Activated CD4-positive, alpha-beta T cell treated with anti-CD3 and anti-CD28 coated beads, Interleukin-2, amount 50 U/mL, for 16 hours (primary cell): Measurements from ENCODE around the gene CELSR3.

ENCODE experiments used
- DNase-seq: peaks from one replicate; pipeline ENCODE4 v3.0.0-alpha.2; 2020

The CELSR3 gene

DNA sequence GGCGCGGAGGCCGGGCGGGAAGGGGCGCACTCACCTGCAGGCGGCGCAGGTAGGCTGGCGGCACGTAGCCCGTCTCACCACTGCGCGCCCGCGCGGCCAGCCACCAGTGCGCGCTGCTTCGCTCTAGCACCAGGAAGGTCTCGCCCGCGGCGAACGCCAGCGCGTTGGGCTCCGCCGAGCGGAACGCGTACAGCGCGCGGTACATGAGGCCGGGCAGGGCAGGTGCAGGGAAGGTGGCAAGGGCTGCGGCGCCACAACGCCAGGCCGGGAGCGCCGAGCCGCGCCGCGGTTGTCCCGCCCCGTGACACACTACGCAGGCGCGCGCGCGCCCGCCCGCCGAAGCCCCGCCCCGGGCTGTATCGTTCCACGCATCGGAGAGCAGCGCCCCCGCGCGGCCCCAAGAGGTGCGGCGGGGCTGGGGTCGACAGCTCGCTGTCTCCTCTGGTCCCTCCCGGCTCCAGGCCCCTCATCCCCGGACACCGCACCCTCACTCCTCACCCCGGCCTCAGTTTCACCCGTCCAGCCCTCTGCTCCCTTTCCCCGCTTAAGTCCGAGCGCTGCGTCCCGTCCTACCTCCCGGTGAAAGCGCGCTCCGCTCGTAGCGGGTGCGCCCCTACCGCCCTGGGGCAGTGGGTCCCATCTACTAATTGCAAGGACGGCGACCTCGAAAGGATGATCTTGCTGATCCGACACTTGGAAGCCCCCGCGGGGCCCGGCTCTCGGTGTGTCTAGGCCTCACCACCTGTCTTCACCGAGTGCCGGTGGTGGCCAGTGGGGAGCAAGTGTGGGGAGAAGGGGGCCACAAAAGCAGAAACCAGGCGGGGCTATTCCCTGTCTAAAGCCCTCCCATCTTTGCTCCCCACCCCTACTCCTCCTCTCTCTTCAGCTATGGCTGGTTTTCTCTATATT lies 23.2 kb upstream of the CELSR3 start, which contains the start of gene NCKIPSD:
TSS of gene NCKIPSD (minus strand) at position 313 of the 909 bp plus-strand sequence. CDS start at position 205, 108 bp downstream.
- peak; percentile 92 for DNase-seq

DNA sequence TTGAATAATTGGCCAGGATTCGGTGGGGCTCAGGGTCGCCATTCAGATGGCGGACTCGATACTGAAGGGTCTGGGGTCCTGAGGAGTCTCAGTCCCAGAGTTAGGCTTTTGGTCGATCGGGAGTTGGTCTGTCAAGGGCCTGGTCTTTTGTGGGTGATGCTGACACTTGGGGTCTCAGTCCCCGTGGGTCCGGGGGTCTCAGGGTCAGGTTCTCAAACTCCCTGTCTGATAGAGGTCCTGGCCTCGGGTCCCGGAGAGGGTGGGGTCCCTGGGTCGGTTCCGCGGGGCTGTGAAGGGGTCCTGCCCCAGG lies 22.6 kb upstream of the CELSR3 start:
- no peak for DNase-seq

DNA sequence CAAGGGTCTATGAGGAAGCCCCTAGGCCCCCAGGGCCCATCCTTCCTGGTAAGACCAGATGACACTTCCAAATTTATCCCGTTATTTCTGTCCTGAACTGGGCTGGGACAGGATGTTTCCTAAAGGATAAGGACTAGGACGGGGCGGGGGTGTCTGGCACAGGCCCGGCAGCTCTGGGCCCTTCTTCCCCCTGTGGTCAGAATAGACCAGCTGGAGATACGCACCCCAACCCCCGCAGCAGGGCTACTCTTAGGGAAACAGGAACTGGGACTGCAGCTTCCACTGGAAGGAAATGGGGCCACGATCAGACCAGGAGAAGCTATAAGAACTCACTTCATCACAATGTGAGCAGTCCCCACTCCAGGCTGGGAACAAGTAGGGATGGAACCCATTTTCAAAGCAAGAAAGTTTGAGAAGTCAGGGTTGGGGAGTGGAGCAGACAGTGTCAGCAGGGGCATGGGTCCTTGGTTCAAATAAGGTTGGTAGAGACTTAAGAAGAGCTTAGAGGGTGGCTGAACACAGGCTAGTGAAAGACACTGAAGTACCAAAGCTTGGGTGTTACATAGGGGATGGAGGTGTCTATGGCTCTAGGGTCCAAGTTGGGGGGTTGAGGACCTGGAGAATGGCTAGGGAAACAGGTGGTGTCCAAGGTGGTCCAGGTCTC lies 21.9 kb upstream of the CELSR3 start:
- DNase-seq = no peak

- no peak for DNase-seq
These were observed 21.3 kb upstream of the CELSR3 start for GRCh38 chr3:48684054-48684349.

DNA sequence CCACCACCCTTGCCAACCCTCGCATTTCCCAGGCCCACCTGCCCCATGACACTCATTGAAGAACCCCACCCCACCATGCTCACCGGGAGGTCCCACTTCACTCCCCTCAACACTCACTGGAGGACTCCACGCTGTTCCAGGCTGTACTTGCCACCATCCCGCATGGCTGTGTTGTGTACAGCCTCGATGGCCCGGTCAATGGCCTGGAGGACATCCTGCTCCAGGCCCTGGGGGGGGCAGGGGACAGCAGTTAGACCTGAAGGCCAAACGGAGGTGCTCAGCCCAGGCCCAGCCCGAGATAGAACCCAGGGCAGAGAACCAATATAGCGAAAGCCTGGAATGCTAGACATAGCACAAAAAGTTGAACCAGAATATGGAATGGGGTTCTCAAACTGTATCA lies 20.1 kb upstream of the CELSR3 start:
- no peak for DNase-seq

- no peak for DNase-seq
These were observed 19.4 kb upstream of the CELSR3 start for GRCh38 chr3:48681974-48682610.

GRCh38 chr3:48681541-48681880 lies 18.8 kb upstream of the CELSR3 start:
- DNase-seq = no peak

DNA sequence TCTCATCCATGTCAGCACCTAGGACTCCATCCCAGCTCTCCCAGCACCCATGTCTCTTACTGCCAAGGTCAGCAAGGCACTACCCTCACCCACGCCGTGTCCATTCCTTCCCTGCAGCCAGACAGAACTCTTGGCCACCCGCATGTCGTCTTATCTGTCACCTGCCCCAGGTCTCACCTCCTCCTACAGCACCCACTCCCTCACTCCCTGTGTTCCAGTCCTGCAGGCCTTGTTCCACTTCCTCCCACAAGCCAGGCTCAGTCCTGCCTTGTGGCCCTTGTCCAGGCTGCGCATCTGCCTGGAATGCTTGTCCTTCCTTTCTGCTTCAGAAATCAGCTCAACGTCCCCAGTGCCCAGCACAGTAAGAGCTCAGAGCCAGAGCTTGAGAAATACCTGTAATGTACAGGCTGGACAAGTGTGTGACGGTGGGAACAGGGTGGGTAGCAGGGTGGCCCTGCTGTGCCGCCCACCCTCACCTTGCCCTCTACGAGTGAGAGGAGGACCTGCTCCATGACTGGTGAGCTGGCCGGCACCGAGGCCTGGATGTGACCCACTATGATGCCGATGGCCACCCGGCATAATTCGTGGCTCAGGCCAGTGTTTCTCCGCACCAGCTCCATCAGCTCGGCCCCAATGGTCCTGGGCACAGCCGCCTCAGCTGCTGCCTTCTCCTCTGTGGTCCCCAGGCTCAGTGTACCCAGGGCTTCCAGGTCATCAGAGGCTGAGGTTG lies 18.3 kb upstream of the CELSR3 start:
- no peak for DNase-seq

GRCh38 chr3:48679411-48680391 lies 17.0 kb upstream of the CELSR3 start:
- no peak for DNase-seq

- DNase-seq = no peak
These were observed 16.1 kb upstream of the CELSR3 start for GRCh38 chr3:48678566-48679380.

DNA sequence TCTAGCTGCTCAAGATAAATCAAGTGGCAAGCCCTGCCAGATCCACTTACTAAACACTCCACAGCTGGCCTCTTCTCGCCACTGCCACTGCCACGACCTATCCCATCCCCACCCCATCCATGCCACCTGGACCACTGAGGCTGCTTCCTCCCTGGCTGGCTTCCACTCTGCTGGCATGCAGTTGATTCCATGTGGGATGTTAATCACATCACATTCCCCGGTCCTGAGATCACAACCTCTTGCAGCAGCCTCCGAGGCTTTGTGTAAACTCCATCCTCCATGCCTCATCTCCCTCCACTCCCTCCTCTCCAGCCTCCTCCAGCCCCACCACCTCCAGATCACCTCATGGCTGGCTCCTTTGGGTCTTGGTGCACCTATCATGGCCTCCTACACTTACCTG lies 15.4 kb upstream of the CELSR3 start:
- no peak for DNase-seq

DNA sequence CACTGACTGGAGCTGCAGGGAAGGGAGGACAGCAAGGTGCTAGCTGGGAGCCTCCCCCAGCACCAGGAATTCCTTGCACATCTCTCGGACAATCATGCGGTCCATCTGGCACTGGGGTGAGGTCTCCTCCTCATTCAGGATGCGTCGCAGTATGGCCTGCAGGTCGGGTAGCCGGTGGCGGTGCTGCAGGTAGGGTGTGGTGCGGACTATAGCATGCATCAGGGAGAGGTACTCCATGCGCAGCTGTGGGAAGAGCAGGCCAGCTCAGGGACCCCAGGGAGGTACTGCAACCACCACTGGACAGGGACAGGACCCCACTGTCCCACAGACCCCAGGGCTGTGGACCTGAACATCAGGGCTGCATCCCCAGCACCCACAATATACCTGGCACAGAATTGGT lies 11.8 kb upstream of the CELSR3 start:
- no peak for DNase-seq

GRCh38 chr3:48672522-48672921 lies 9.8 kb upstream of the CELSR3 start:
- DNase-seq = no peak

GRCh38 chr3:48664929-48665328 lies 2.2 kb upstream of the CELSR3 start:
- no peak for DNase-seq

DNA sequence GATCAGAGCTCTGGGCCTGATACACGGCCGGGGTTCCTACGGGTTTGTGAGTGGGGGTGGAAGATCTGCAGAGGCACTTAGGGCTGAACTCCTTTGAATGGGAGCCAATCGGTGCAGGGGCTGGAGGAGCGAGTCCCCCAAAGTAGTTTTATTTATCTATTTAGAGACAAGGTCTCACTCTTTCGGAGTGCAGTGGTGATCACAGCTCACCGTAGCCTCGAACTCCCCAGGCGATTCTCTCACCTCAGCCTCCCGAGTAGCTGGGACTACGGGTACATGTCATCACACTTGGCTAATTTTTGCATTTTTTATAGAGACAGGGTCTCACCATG lies 1.6 kb upstream of the CELSR3 start:
- DNase-seq = no peak

- DNase-seq = peak; percentile 99
These were observed 1.0 kb upstream of the CELSR3 start for GRCh38 chr3:48663489-48664312.

- no peak for DNase-seq
These were observed 437 bp downstream of the CELSR3 start for GRCh38 chr3:48662145-48662752.

DNA sequence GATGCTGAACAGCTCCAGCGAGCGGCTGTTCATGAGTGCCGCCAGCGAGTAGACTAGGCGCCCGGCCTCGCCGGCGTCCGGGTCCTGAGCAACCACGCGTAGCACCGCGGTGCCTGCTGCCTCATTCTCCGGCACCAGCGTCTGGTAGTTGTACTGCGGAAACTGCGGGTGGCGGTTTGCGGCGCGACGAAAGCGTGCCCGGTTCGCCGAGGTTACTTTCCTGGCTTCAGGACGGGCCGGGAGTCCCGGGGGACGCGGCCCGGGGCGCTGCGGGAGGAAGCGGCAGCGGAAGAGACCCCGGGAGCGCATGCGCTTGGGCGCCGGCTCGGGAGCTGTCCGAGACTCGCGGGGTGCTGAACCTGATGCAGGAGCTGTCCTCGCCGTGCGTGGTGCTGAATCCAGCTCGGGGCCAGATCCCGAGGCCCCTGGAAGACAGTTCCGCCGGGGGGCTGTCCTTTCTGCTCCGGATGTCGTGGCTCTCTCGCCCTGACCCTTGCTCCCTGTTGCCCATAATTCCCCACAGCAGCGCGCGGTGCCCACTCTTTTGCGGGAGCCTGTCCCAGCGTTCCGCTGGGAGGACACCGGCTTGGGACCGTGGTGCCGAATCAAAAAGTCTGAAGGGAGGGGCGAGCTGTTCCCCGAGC lies 1.1 kb downstream of the CELSR3 start:
- DNase-seq = peak; percentile 61

- DNase-seq = no peak
These were observed 1.8 kb downstream of the CELSR3 start for GRCh38 chr3:48660800-48661400.
